ENCODE results near the gene P2RY6.
A peak's percentile ranks its signal among the peaks of the same experiment; 100 is the strongest.

P2RY6 gene

GRCh38 chr11:73320763-73321603 is 48.8 kb downstream of the P2RY6 start:
- DNase-seq: no peak

DNA sequence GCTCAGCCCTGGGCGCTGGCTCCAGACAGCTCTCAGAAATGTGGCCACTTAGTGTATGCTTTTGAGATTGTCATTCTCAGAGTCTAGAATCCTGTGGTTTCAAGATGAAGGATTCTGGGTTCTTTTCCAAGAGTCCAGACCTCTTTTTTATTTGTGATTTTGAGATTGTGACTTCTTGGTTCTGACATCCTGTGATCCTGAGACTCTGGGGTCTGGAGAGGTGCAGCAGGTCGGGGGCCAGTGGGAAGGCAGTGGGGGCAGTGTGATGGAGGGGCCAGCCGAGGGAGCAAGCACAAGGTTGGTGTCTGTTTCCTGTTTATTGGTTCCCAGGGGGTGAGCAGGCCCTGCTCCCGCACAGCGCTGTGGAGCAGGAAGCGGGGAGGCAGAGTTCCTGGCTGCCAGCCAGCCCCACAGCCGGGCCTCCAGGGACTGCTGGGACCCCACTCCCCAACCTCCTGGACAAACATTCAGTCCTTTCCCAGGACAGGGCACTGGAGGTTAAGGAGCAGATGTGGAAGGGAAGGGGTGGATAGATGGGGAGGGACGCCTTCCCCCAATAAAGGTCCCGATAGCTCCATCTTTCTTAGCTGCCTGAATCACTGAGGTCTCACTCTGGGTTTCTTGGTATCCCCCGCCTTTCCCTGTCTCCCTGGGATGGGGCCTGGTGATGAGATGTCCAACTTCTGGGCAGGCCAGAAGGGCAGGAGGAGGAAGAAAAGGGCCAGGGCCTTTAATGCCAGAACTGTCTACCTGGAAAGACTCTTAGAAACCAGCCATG is 49.7 kb downstream of the P2RY6 start:
- DNase-seq: no peak

GRCh38 chr11:73322382-73323306 is 50.5 kb downstream of the P2RY6 start:
- no peak for DNase-seq

DNA sequence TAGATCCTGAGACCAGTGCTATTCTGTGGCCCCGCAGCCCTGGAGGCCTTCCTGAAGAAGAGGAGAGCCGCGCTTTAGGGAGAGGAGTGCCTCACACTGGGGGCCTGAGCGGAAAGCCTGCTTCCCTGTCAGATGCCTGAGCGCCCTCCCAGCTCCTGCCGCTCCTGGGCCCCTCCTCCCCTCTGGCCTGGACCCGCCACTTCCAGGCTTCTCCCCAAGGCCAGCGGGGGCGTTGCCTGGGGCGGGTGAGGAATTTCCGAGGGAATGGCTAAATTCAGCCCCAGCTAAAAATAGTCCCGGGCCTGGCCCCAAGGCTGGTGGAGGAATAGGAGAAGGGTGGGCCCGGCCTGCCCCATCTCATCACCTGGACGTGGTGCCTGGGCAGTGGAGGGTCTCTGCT is 51.3 kb downstream of the P2RY6 start:
- no peak for DNase-seq

DNA sequence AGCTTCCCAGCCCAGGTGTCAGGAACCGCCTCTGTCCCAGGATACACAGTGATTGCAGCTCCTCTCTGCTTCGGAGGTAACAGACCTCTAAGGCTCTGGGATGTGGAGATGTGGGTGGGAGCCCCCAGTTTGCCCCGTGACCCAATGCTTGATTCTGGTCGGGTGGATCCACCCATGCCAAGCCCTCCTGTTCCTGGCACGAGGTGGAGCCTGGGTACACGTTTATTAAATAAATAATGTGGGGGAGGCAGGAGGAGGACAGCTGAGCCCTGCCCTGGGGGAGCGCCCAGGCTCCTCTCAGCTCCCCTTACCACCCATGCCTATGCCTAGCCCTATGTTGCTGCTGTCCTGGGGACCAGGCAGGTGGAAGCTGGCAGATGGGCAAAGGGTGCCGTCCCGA is 52.0 kb downstream of the P2RY6 start:
- no peak for DNase-seq

- no peak for DNase-seq
Observed at GRCh38 chr11:73324665-73325035, 52.5 kb downstream of the P2RY6 start.

DNA sequence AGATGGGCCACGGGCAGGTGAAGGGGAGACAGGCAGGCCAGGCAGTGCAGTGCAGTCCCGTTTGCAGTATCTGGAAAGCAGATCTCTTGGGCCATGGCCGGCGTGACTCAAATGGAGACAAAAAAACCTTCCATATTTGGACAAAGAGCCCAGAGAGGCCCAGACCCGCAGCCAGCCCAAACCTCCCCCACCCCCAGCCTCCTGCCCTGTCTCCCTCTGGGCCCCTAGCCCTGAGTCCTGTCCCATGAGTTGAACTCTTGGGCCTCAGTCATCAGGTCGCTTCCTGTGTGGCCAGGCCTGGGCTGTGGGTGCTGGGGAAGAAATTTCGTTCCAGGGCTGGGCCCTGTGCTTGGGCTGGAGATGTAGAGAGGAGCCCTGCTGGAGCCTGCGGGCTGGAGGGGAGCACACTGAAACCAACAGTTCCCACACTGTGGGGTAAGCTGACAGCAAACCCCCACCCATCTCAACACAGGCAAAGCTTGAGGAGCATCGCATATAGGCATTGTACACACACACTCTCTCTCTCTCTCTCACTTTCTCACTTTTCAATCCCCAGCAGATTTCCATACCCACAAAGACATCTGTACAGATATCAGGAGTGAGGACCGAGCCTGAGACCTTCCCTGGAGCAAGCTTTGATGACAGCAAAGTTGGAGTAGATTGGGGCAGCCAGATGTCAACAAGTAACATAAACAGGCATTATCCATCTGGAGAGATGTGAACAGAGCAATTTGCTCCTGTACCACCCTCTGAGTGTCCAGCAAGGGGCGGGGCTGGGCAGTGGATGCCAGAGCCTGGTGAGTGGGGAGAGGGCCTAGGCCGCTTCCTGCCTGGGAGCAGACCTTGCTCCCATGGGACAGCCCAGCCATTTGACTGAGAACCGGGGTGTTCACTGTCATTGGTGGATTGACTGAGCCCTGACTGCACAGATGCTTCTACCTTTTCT is 53.2 kb downstream of the P2RY6 start:
- no peak for DNase-seq

GRCh38 chr11:73326929-73327811 is 55.0 kb downstream of the P2RY6 start:
- no peak for DNase-seq

DNA sequence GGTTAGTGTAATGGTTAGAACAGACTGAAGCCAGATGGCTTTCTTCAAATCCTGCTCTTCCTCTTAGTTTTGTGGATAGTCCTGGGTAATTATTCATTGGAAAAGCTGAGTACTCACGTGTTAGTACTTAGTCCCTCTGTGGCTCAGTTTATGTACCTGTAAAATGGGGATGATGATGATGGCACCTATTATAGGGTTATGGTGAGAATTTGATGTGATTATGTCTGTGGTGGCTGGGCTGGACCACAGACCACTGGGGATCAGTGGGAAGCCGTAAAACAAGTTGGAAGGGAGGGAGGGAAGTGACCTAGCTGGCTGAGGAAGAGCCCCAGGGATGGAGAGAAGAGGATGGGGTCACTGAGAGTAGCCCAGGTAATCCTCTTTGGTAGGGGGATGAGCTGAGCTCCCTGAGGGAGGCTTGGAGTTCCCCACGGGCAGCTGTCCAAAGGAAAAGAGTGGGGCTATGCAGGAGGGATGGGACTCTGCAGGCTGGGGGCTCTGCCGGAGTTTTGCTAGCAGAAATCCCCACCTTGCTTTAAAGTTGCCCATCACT is 55.8 kb downstream of the P2RY6 start:
- no peak for DNase-seq

DNA sequence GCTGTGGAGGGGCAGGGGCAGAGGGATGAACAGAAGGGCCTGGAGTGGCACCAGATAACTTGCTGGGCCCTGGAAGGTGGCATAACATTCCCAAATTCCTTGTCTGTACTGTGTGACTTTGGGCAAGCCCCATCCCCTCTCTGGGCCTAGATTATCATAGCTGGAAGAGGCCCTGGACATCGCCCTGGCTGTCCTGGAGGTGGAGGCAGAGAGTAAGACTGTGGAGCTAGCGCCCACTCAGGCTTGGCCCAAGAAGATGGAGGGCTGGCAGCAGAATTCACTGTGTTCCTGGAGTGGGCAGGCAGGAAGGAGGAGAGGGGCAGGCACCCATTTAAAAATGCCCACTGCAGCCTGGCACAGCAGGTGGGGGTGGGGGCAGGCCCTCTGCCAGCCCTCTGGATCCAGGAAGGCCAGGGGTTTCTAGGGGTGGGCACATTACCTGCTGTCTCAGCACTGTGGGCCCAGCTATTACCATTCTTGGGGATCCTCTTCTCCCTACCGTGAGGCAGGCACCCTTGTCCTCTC is 58.5 kb downstream of the P2RY6 start:
- no peak for DNase-seq

DNA sequence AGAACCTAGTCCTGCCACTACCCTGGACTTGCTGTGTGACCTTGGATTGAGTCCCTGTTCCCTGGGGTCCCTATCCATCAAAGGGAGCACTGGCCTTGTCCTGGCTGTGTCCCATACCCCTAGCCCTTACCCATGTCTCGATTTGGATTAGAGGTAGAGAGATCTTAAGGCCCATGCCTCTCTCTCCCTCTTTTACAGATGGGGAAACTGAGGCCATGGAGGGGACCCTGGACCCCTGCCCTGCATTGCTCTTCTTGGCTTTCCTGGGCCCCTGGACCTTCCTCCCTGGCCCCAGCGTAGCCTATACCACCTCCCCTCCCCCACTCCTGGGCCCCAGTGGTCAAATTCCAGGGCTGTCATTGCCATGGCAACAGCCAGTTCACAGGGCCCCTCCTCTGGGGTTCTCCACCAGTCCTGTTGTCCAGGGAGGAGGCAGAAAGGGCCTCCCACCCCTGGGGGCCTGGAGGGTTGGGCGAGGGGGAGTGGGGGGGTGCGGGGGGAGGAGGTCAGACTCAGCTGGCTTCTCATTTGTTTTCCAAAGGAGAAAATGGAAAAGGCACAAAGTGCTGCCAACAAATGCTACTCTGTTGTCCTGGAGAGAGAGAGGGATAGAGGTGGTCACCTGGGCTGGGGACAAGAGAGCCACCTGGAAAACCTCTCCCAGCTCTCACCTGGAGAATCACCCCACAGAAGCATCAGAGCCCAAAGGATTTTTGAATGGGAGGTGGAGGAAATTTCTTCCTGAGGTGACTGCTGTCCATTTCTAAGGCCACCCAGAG is 59.2 kb downstream of the P2RY6 start:
- DNase-seq: no peak

- DNase-seq: no peak
Observed at GRCh38 chr11:73333173-73333572, 61.0 kb downstream of the P2RY6 start.

GRCh38 chr11:73333640-73334383 is 61.7 kb downstream of the P2RY6 start:
- no peak for DNase-seq

- DNase-seq: no peak
Observed at GRCh38 chr11:73334384-73335203, 62.5 kb downstream of the P2RY6 start.

DNA sequence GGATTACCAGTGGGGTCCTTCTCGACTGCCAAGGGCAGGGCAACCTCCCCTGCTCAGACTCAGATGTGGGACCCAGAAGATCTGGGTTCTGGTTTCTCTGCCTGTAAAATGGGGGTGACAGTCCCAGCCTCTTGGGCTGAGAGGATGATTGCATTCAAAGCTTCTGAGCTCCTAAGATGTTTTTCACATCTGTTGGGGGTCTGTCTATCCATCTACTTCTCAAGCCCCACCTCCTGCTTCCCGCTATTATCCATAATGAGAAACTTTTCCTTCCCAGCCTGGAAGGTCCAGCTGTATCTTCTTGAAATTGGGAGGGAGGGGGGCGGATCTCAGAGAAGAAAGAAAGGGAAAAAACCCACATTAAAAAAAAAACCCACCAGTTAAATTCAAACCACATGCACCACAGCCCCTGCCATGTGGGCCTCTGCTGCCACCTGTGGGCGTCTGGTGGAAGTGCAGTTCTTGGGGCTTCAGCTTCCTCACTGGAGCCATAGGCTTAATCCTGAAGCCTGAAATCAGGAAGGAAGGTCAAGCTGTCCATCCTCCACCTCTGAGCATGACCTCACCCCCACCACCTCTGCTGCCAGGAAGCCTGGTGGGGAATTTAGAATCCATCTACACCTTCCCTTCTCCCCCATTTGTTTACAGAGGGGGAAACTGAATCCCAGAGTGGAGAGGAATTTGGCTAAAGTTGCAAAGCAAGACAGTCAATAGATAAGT is 63.2 kb downstream of the P2RY6 start:
- DNase-seq: peak; percentile 83

- DNase-seq: no peak
Observed at GRCh38 chr11:73337846-73338245, 65.7 kb downstream of the P2RY6 start.

GRCh38 chr11:73338279-73338678 is 66.1 kb downstream of the P2RY6 start:
- DNase-seq: no peak

Measured in stimulated activated CD4-positive, alpha-beta T cell treated with anti-CD3 and anti-CD28 coated beads, Interleukin-4, amount 100 ng/mL, for 24 hours (primary cell).